ENCODE results near the gene FER.

- TF ChIP-seq CTCF (IDR thresholded peaks at IDR 0.05) (no peak), REST (IDR thresholded peaks at IDR 0.05; ENCODE audit: insufficient read depth in 1 of 2, low read depth in 2 of 2, low read length in 1 of 2) (no peak), POLR2AphosphoS5 (IDR thresholded peaks at IDR 0.05; ENCODE audit: low read depth, low read length) (no peak)
Measured at GRCh38 chr5:109163336-109163735, 415.6 kb downstream of the FER start.

Data from Panc1 (cell line).